Neural progenitor cell (in vitro differentiated cells): ENCODE data around the gene GLO1. TPM values are rescaled to one million over a fixed set of nuclear protein-coding genes. Genes with fewer than 3 reads are reported as not detected.
A peak's percentile ranks its signal among the peaks of the same experiment; 100 is the strongest.

Experiments used
- DNase-seq: peaks from one replicate; pipeline ENCODE4 v3.0.0-alpha.2; 2016; ENCODE audit warnings: low spot score
- H2AFZ ChIP-seq: fragments of 200-600 bp; sonication (generic); replicated peaks from 2 replicates; pipeline ENCODE4 v1.6.1; 2016; ENCODE audit warnings: antibody characterized with exemption
- H3F3A ChIP-seq: fragments of 200-600 bp; sonication (generic); 2 replicates; pipeline ENCODE4 v1.6.1; 2016; ENCODE audit warnings: antibody characterized with exemption, low read depth
- H3K27ac ChIP-seq: fragments of 200-600 bp; sonication (generic); 2 replicates; pipeline ENCODE4 v1.5.1; 2016; ENCODE audit warnings: mild to moderate bottlenecking
- H3K27me3 ChIP-seq: fragments of 200-600 bp; sonication (generic); 2 replicates; pipeline ENCODE4 v1.6.1; 2016; ENCODE audit warnings: mild to moderate bottlenecking, moderate library complexity
- H3K36me3 ChIP-seq: fragments of 200-600 bp; sonication (generic); 2 replicates; pipeline ENCODE4 v1.5.1; 2016
- H3K4me1 ChIP-seq: fragments of 200-600 bp; sonication (generic); 2 replicates; pipeline ENCODE4 v1.6.1; 2016; ENCODE audit warnings: mixed run types
- H3K4me2 ChIP-seq: fragments of 200-600 bp; sonication (generic); 2 replicates; pipeline ENCODE4 v1.6.1; 2016
- H3K4me3 ChIP-seq: fragments of 200-600 bp; sonication (generic); 2 replicates; pipeline ENCODE4 v1.5.1; 2016
- H3K79me2 ChIP-seq: fragments of 200-600 bp; sonication (generic); 2 replicates; pipeline ENCODE4 v1.6.1; 2016; ENCODE audit warnings: low read depth
- H3K9ac ChIP-seq: fragments of 200-600 bp; sonication (generic); 2 replicates; pipeline ENCODE4 v1.6.1; 2016
- H3K9me3 ChIP-seq: fragments of 200-600 bp; sonication (generic); 2 replicates; pipeline ENCODE4 v1.5.1; 2016; ENCODE audit warnings: low read depth
- H4K20me1 ChIP-seq: fragments of 200-600 bp; sonication (generic); 2 replicates; pipeline ENCODE4 v1.6.1; 2016; ENCODE audit warnings: low read depth
- H3K27ac Mint-ChIP-seq: 3 replicates; pipeline ENCODE4 v1.8.0; 2021; ENCODE audit warnings: mixed read lengths
- H3K27me3 Mint-ChIP-seq: 2 replicates; pipeline ENCODE4 v1.8.0; 2022; ENCODE audit warnings: low read depth, mild to moderate bottlenecking, inconsistent platforms, moderate library complexity, mixed read lengths; ENCODE audit not compliant: insufficient read depth
- H3K36me3 Mint-ChIP-seq: 3 replicates; pipeline ENCODE4 v1.8.0; 2021; ENCODE audit warnings: mixed read lengths
- H3K4me1 Mint-ChIP-seq: 3 replicates; pipeline ENCODE4 v1.8.0; 2021; ENCODE audit warnings: mixed read lengths
- H3K4me3 Mint-ChIP-seq: 3 replicates; pipeline ENCODE4 v1.8.0; 2021; ENCODE audit warnings: mild to moderate bottlenecking, moderate library complexity, mixed read lengths
- H3K9me3 Mint-ChIP-seq: 3 replicates; pipeline ENCODE4 v1.8.0; 2020; ENCODE audit warnings: mixed read lengths
- EZH2 ChIP-seq: fragments of 200-600 bp; sonication (generic); IDR thresholded peaks from 2 replicates; pipeline ENCODE4 v1.6.1; 2017; ENCODE audit warnings: antibody characterized with exemption, mild to moderate bottlenecking, moderate library complexity
- EZH2phosphoT487 ChIP-seq: fragments of 200-600 bp; sonication (generic); IDR thresholded peaks from 2 replicates; pipeline ENCODE4 v1.6.1; 2017; ENCODE audit warnings: antibody characterized with exemption
- total RNA-seq: library from RNA; depleted of rRNA; stranded (reverse); fragments of >200 nt; gene quantifications from 2 replicates; pipeline ENCODE4 v1.2.3, GENCODE V29; 2015; ENCODE audit warnings: low replicate concordance
- TF ChIP-seq, protein P1 (sequence below): fragments of 200-600 bp; sonication (generic); IDR thresholded peaks from 2 replicates; pipeline ENCODE4 v1.5.1; 2017; ENCODE audit warnings: antibody characterized with exemption, mild to moderate bottlenecking

GLO1 gene
- total RNA-seq, 1 donor from 2014 or later: 525 TPM

DNA sequence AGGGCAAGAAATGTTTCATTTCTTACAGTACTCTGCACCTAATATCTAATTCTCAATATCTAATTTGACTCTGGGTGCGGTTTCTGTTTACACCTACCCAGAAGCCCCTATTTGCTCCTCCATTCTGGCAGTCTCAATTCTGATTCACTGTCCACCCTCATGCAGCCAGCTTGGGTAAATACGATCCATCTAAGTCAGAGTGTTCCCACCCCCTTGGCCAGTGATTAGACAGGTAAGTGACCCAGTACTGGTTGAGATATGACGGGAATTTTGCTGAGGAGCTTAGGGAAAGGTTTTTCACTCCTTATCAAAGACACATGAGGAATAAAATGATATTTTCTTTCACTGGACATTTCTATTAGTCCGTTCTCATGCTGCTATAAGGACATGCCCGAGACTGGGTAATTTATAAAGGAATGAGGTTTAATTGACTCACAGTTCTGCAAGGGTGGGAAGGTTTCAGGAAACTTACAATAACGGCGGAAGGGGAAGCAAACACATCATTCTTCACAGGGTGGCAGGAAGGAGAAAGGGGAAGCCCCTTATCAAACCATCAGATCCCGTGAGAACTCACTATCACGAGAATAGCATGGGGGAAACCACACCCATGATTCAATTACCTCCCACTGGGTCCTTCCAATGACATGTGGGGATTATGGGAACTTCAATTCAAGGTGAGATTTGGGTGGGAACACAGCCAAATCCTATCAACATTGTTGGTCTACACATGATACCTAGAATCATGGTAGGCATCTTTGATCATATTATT is 29.4 kb downstream of the GLO1 start:
- no peak for DNase-seq
- H3K4me1 Mint-ChIP-seq: no peaks in the 10 kb centered on the region
- Histone ChIP-seq H3K27ac (no peak overlapping the region), H3K4me3 (no peak overlapping the region), H2AFZ (no peak overlapping the region), H3K4me1 (no peaks in the 10 kb centered on the region), H3K79me2 (no peaks in the 10 kb centered on the region), H3F3A (peaks cover 28% of the 10 kb centered on the region), H4K20me1 (peaks cover 7% of the 10 kb centered on the region), H3K9ac (no peak overlapping the region), H3K9me3 (no peaks in the 10 kb centered on the region), H3K36me3 (peaks cover 10% of the 10 kb centered on the region), H3K27me3 (no peaks in the 10 kb centered on the region), H3K4me2 (no peak overlapping the region)
- H3K27me3 Mint-ChIP-seq: no peaks in the 10 kb centered on the region
- H3K27ac Mint-ChIP-seq: no peak overlapping the region
- TF ChIP-seq EZH2 (no peak), EZH2phosphoT487 (no peak)
- TF ChIP-seq, protein P1, sequence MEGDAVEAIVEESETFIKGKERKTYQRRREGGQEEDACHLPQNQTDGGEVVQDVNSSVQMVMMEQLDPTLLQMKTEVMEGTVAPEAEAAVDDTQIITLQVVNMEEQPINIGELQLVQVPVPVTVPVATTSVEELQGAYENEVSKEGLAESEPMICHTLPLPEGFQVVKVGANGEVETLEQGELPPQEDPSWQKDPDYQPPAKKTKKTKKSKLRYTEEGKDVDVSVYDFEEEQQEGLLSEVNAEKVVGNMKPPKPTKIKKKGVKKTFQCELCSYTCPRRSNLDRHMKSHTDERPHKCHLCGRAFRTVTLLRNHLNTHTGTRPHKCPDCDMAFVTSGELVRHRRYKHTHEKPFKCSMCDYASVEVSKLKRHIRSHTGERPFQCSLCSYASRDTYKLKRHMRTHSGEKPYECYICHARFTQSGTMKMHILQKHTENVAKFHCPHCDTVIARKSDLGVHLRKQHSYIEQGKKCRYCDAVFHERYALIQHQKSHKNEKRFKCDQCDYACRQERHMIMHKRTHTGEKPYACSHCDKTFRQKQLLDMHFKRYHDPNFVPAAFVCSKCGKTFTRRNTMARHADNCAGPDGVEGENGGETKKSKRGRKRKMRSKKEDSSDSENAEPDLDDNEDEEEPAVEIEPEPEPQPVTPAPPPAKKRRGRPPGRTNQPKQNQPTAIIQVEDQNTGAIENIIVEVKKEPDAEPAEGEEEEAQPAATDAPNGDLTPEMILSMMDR: no peak
- peaks cover 21% of the 10 kb centered on the region for H3K36me3 Mint-ChIP-seq
- no peaks in the 10 kb centered on the region for H3K9me3 Mint-ChIP-seq
- no peak overlapping the region for H3K4me3 Mint-ChIP-seq

GRCh38 chr6:38671885-38672467 is 31.0 kb downstream of the GLO1 start:
- Histone ChIP-seq H3F3A (peaks cover 28% of the 10 kb centered on the region), H3K27me3 (no peaks in the 10 kb centered on the region), H3K27ac (no peak overlapping the region), H4K20me1 (peaks cover 3% of the 10 kb centered on the region), H3K36me3 (peaks cover 8% of the 10 kb centered on the region), H3K4me1 (no peaks in the 10 kb centered on the region), H2AFZ (no peak overlapping the region), H3K9me3 (no peaks in the 10 kb centered on the region), H3K4me2 (no peak overlapping the region), H3K4me3 (no peak overlapping the region), H3K9ac (no peak overlapping the region), H3K79me2 (no peaks in the 10 kb centered on the region)
- TF ChIP-seq, protein P1: peak; percentile 92
- TF ChIP-seq EZH2: no peak
- no peak overlapping the region for H3K4me3 Mint-ChIP-seq
- DNase-seq: peak; percentile 74
- H3K4me1 Mint-ChIP-seq: peaks cover 7% of the 10 kb centered on the region
- no peaks in the 10 kb centered on the region for H3K27me3 Mint-ChIP-seq
- no peak overlapping the region for H3K27ac Mint-ChIP-seq
- no peaks in the 10 kb centered on the region for H3K9me3 Mint-ChIP-seq
- H3K36me3 Mint-ChIP-seq: peaks cover 20% of the 10 kb centered on the region

DNA sequence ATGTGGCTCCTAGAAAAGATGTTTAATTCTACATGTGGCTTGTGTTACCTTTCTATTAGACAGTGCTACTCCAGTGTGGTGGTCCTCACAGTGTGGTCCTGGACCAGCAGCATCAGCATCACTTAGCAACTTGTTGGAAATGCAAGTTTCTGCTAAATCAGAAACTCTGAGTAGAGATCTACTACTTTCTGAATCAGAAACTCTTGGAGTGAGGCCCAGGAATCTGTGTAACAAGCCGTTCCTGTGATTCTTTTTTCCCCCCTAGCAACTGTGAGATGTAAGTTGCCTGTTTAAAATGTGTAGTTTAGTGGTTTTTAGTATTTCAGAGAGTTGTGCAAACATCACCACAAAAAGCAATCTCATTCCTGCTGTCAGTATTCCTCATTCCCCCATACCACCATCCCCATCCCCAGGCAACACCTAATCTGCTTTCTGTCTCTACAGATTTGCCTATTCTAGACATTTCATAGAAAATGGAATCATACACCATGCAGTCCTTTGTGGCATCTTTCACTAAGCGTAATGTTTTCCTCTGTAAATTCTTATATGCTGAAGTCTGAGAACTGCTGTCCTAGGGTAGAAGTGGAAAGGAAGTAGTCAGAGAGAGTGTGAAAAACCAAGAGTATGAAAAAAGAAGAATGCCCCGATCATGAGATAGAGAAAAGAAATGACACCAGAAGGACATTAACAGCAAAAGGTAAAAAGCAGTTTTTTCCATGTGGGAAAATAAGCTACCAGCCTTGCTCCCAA is 44.4 kb downstream of the GLO1 start:
- Mint-ChIP-seq H3K4me3 (no peak overlapping the region), H3K36me3 (peaks cover 12% of the 10 kb centered on the region), H3K27ac (no peak overlapping the region), H3K9me3 (no peaks in the 10 kb centered on the region), H3K27me3 (peaks cover 2% of the 10 kb centered on the region), H3K4me1 (peaks cover 3% of the 10 kb centered on the region)
- H3K9me3 ChIP-seq: no peaks in the 10 kb centered on the region
- H3K79me2 ChIP-seq: no peaks in the 10 kb centered on the region
- no peak overlapping the region for H3K9ac ChIP-seq
- no peaks in the 10 kb centered on the region for H3K4me1 ChIP-seq
- H3K36me3 ChIP-seq: no peaks in the 10 kb centered on the region
- no peak for TF ChIP-seq EZH2
- TF ChIP-seq, protein P1: no peak
- TF ChIP-seq EZH2phosphoT487: no peak
- H3K27ac ChIP-seq: no peak overlapping the region
- no peaks in the 10 kb centered on the region for H4K20me1 ChIP-seq
- no peaks in the 10 kb centered on the region for H3K27me3 ChIP-seq
- H3K4me2 ChIP-seq: no peak overlapping the region
- H2AFZ ChIP-seq: no peak overlapping the region
- no peak overlapping the region for H3K4me3 ChIP-seq
- no peaks in the 10 kb centered on the region for H3F3A ChIP-seq
- DNase-seq: no peak
